ENCODE measurements around the gene TNFRSF8.

Gene TNFRSF8

GRCh38 chr1:12185036-12185917 lies 122.2 kb downstream of the TNFRSF8 start:
- TF ChIP-seq CTCF (IDR thresholded peaks at IDR 0.05; ENCODE audit: borderline replicate concordance, control extremely low read depth, extremely low read depth, insufficient read depth, missing control alignments) = no peak
- DNase-seq (ENCODE audit: low spot score) = no peak
- in situ Hi-C loops (cut with MboI; ENCODE audit: low sequenced_read_pairs, unreplicated experiment) = no loop called here

DNA sequence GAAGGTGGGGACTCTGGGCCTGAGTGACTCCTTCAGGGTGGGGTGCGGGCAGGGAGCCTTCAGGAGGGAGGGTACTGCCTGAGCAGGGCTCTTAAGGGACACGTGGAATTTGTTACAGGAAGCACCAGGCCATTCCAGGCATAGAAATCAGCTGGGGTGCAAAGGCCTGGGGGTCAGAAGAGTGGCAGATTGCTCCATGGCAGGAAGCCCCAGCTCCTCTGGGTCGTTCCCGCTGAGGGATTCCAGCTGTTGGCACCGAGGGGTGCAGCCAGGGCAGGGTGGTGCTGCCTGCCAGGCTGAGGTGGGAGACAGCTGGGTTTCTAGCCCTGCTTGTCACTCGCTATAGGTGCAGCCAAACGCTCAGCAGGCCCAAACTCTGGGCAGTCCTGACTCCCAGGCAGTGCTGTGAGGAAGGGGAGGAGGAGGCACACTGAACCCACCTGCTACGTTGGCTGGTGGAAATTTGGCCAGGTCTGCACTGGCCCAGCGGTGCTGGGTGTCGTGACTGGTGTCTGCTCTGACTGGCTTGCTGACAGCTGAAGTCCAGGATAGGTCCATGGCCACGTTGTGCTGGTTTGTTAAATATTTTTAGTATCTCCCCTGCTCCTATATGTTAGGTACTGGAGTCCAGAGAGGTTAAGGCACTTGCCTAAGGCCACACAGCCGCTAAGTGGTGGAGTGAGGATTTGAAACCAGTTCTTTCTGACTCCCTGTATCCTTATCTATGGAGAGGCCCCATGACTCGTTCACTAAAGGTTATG lies 123.0 kb downstream of the TNFRSF8 start:
- TF ChIP-seq CTCF (IDR thresholded peaks at IDR 0.05; ENCODE audit: borderline replicate concordance, control extremely low read depth, extremely low read depth, insufficient read depth, missing control alignments) = no peak
- DNase-seq (ENCODE audit: low spot score) = no peak
- in situ Hi-C loops (cut with MboI; ENCODE audit: low sequenced_read_pairs, unreplicated experiment) = no loop called here

DNA sequence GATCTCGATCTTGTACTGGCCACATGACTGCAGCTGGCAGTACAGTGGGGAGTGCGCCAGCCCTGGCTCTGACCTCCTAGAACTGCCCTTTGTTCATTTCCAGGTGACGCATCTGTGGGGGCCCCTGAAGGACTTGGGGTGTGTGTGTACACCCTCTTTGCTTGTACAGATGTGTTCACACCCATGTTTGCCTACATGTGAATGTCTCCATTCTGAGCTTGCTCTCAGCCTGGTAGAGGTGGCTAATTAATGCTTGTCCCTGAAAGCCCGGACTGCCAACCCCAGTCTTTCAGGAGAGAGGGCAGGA lies 123.5 kb downstream of the TNFRSF8 start:
- no peak for DNase-seq (ENCODE audit: low spot score)
- no peak for TF ChIP-seq CTCF (IDR thresholded peaks at IDR 0.05; ENCODE audit: borderline replicate concordance, control extremely low read depth, extremely low read depth, insufficient read depth, missing control alignments)
- in situ Hi-C loops (cut with MboI; ENCODE audit: low sequenced_read_pairs, unreplicated experiment) = no loop called here

DNA sequence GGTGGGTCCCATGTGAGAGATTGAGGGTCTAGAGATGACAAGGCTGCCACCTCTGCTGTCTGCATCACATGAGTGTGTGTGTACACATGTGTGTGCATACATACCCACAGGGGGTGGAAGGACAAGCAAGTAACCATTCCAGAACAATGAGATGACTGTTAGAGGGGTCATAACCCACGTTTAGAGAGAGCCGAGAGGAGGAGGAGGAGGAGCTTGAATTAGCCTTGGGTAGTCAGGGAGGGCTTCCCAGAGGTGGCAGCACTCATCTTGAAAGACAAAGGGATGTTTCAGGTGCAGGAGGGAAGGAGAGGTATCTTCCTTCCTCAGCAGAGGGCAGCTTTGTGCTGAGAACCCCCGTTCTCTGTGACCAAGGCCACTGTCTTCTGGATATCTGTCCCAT lies 125.0 kb downstream of the TNFRSF8 start:
- DNase-seq (ENCODE audit: low spot score) = no peak
- in situ Hi-C loops (cut with MboI; ENCODE audit: low sequenced_read_pairs, unreplicated experiment) = no loop called here
- TF ChIP-seq CTCF (IDR thresholded peaks at IDR 0.05; ENCODE audit: borderline replicate concordance, control extremely low read depth, extremely low read depth, insufficient read depth, missing control alignments) = no peak

DNA sequence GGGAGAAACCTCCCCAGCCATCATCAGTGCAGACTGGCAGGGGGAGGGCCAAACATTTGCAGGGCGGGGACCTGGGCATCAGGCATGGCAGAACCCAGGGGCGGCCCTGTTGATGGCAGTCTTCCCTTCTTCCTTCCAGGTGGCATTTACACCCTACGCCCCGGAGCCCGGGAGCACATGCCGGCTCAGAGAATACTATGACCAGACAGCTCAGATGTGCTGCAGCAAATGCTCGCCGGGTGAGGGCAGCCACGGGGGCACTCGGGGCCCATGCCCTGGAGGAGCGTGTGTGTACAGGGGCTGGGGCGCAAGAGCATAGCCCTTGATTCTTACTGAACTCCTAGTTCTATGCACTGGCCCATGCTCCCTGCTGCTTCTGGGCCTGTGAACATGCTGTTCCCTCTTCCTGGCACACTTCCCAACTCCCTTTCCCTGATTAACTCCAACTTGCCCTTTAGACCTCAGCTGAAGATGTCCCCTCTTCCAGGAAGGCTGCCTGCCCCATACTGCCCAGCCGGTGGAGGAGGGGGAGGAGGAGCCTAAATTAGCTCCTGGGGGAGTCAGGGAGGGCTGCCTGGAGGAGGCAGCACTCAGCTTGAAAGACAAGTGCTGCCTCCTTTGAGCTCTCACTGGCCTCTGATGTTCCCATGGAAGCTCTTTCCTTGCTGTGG lies 125.7 kb downstream of the TNFRSF8 start:
- in situ Hi-C loops (cut with MboI; ENCODE audit: low sequenced_read_pairs, unreplicated experiment) = no loop called here
- DNase-seq (ENCODE audit: low spot score) = no peak
- no peak for TF ChIP-seq CTCF (IDR thresholded peaks at IDR 0.05; ENCODE audit: borderline replicate concordance, control extremely low read depth, extremely low read depth, insufficient read depth, missing control alignments)

- in situ Hi-C loops (cut with MboI; ENCODE audit: low sequenced_read_pairs, unreplicated experiment) = no loop called here
- DNase-seq (ENCODE audit: low spot score) = no peak
These were observed 126.2 kb downstream of the TNFRSF8 start for GRCh38 chr1:12189328-12189682.

More at GRCh38 chr1:12189328-12189682, 126.2 kb downstream of the TNFRSF8 start:
- TF ChIP-seq CTCF (IDR thresholded peaks at IDR 0.05; ENCODE audit: borderline replicate concordance, control extremely low read depth, extremely low read depth, insufficient read depth, missing control alignments) = no peak

All from GM13976 (cell line).